CD4-positive, alpha-beta T cell treated with Interleukin-6 at 100 ng/mL for 8 hours (primary cell): ENCODE results near the gene CGB1.
A peak's percentile ranks its signal among the peaks of the same experiment; 100 is the strongest.

Experiments used
- DNase-seq: peaks from one replicate; pipeline ENCODE4 v3.0.0-alpha.2; 2020; ENCODE audit warnings: mixed read lengths, low spot score

Gene CGB1

GRCh38 chr19:48993175-48994034 is 43.3 kb downstream of the CGB1 start, which contains the start of the genes GYS1 and RUVBL2:
Gene GYS1 (minus strand): TSS chr19:48993309. CDS start chr19:48993112, 197 bp downstream.
Gene RUVBL2 (plus strand): TSS chr19:48993887. CDS start chr19:48993912, 25 bp downstream.
- peak; percentile 99 for DNase-seq

- DNase-seq = no peak
These were observed 44.0 kb downstream of the CGB1 start for GRCh38 chr19:48992581-48993174.

GRCh38 chr19:48991873-48992580 is 44.7 kb downstream of the CGB1 start:
- DNase-seq = no peak

- DNase-seq = no peak
These were observed 45.6 kb downstream of the CGB1 start for GRCh38 chr19:48991011-48991609.

GRCh38 chr19:48990400-48990799 is 46.3 kb downstream of the CGB1 start:
- DNase-seq = no peak

GRCh38 chr19:48989701-48990291 is 46.9 kb downstream of the CGB1 start:
- no peak for DNase-seq

GRCh38 chr19:48988860-48989259 is 47.8 kb downstream of the CGB1 start:
- DNase-seq = no peak

- DNase-seq = no peak
These were observed 48.4 kb downstream of the CGB1 start for GRCh38 chr19:48988286-48988685.

- DNase-seq = no peak
These were observed 49.4 kb downstream of the CGB1 start for GRCh38 chr19:48987323-48987722.

GRCh38 chr19:48986211-48986610 is 50.5 kb downstream of the CGB1 start:
- no peak for DNase-seq

- no peak for DNase-seq
These were observed 51.0 kb downstream of the CGB1 start for GRCh38 chr19:48985711-48986110.
